ENCODE results near the gene SPAG9.

The SPAG9 gene

DNA sequence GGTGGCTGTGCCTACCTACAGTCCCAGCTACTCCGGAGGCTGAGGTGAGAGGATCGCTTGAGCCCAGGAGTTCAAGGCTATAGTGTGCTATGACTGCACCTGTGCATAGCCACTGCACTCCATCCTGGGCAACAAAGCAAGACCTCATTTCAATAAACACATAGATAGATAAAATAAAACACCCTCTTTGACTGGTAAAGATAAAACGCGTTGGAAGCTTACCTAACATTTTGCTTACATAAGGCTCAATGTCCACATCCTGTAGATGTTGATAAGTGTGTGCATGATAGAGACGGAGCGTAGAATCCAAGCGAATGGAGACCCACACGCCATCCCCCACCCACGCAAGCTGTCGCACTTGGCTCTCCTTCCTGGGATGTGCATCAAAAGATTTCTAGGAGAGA is 141.1 kb downstream of the SPAG9 start:
- Mint-ChIP-seq H3K9me3 (no peaks in the 10 kb centered on the region), H3K27me3 (no peaks in the 10 kb centered on the region), H3K36me3 (ENCODE audit: low read depth) (peaks cover 54% of the 10 kb centered on the region), H3K4me3 (no peak overlapping the region), H3K4me1 (ENCODE audit: low read depth) (peaks cover 13% of the 10 kb centered on the region), H3K27ac (no peak overlapping the region)

GRCh38 chr17:50977487-50978159 is 143.0 kb downstream of the SPAG9 start:
- peaks cover 13% of the 10 kb centered on the region for H3K4me1 Mint-ChIP-seq (ENCODE audit: low read depth)
- no peaks in the 10 kb centered on the region for H3K9me3 Mint-ChIP-seq
- no peak overlapping the region for H3K4me3 Mint-ChIP-seq
- H3K27me3 Mint-ChIP-seq: no peaks in the 10 kb centered on the region
- H3K27ac Mint-ChIP-seq: peak overlapping the region; percentile 69
- H3K36me3 Mint-ChIP-seq (ENCODE audit: low read depth): peaks cover 49% of the 10 kb centered on the region

DNA sequence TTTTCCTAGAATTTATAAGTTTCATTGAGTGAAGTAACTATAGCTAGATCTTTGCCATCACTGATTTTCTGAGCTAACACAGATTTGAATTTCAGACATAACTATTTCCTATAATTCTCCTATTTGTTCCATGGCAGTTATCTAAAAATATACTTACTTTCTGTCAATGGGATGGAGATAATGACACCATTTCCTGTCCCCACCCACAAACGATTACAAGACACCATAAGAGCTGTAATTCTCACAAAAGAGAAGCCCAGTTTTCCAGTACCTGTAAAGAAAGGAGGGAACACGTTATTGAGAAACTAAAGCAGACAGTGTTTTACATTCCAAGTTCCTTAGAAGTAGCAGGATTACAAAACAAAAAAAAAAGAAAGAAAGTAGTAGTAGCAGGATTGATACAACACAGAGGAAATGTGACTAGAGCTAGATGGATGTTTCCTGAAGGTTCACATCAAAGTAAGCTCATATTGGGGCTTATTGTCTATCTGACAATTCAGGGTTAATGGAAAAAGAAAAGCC is 143.7 kb downstream of the SPAG9 start:
- Mint-ChIP-seq H3K9me3 (no peaks in the 10 kb centered on the region), H3K27me3 (no peaks in the 10 kb centered on the region), H3K4me1 (ENCODE audit: low read depth) (peaks cover 13% of the 10 kb centered on the region), H3K36me3 (ENCODE audit: low read depth) (peaks cover 49% of the 10 kb centered on the region), H3K4me3 (no peak overlapping the region), H3K27ac (peak overlapping the region; percentile 69)

DNA sequence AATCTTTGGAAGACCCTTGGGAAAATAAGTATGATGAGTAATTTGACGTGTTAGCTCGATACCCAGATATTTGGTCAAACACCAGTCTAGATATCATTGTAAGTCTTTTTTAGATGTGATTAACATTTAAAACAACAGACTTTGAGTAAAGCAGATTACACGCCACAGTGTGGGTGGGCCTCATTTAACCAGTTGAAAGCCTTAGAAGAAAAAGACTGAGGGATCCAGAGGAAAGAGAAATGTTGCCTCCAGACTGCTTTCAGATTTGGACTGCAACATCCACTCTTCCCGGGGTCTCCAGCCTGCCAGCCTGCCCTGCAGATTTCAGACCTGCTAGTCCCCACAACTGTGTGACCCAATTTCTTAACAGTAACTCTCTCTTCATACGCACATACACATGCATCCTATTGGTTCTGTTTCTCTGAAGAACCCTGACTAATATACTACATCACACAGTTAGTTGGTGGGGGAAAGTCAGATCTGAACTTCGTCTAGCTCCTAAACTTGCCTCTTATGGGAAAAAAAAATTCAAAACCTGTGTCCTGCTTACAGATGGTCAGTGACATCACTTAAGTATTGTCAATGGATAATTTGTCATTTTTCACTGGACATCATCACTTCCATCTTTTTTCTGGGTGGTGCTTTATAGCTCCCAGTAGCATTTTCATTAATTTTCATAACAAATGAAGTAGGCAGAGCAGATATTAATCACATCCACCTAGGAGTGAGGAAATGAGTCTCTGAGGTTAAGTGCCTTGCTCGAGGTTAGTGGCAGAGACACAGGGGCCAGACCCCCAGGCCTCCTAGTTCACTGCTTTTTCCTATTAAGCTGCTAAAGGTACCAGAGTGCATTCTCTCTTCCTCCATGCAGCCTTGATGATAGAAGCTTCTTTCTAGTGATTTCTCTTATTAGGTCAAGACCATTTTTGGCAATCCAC is 146.8 kb downstream of the SPAG9 start:
- H3K27me3 Mint-ChIP-seq: no peaks in the 10 kb centered on the region
- H3K4me3 Mint-ChIP-seq: no peak overlapping the region
- H3K36me3 Mint-ChIP-seq (ENCODE audit: low read depth): peaks cover 44% of the 10 kb centered on the region
- no peak overlapping the region for H3K27ac Mint-ChIP-seq
- H3K4me1 Mint-ChIP-seq (ENCODE audit: low read depth): peaks cover 13% of the 10 kb centered on the region
- H3K9me3 Mint-ChIP-seq: no peaks in the 10 kb centered on the region

- peaks cover 39% of the 10 kb centered on the region for H3K36me3 Mint-ChIP-seq (ENCODE audit: low read depth)
- peaks cover 9% of the 10 kb centered on the region for H3K4me1 Mint-ChIP-seq (ENCODE audit: low read depth)
- no peaks in the 10 kb centered on the region for H3K27me3 Mint-ChIP-seq
- no peaks in the 10 kb centered on the region for H3K9me3 Mint-ChIP-seq
- no peak overlapping the region for H3K27ac Mint-ChIP-seq
- H3K4me3 Mint-ChIP-seq: no peak overlapping the region
Observed at GRCh38 chr17:50972577-50972976, 148.1 kb downstream of the SPAG9 start.

DNA sequence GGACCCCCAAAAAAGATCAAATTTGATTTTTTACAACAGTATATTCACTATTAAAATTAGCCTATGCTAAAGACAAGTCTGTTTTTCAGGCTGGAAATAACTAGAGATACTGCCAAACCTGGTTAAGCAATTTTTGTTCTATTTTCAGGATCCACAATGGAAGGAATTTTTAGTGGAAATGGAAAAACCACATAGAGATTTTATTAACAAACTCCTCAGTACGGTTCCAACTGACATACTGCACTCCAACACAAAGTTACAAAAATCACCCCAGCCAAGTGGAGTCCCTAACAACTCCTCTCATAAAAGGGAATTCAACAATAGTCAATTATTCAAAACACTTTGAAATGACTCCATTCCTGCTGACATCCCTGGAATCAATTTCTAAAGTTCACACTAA is 152.9 kb downstream of the SPAG9 start:
- peaks cover 10% of the 10 kb centered on the region for H3K4me1 Mint-ChIP-seq (ENCODE audit: low read depth)
- no peaks in the 10 kb centered on the region for H3K9me3 Mint-ChIP-seq
- H3K27me3 Mint-ChIP-seq: no peaks in the 10 kb centered on the region
- no peak overlapping the region for H3K4me3 Mint-ChIP-seq
- peaks cover 31% of the 10 kb centered on the region for H3K36me3 Mint-ChIP-seq (ENCODE audit: low read depth)
- no peak overlapping the region for H3K27ac Mint-ChIP-seq

GRCh38 chr17:50966163-50966666 is 154.5 kb downstream of the SPAG9 start:
- peaks cover 31% of the 10 kb centered on the region for H3K36me3 Mint-ChIP-seq (ENCODE audit: low read depth)
- H3K4me3 Mint-ChIP-seq: no peak overlapping the region
- H3K9me3 Mint-ChIP-seq: no peaks in the 10 kb centered on the region
- peaks cover 10% of the 10 kb centered on the region for H3K4me1 Mint-ChIP-seq (ENCODE audit: low read depth)
- H3K27ac Mint-ChIP-seq: no peak overlapping the region
- no peaks in the 10 kb centered on the region for H3K27me3 Mint-ChIP-seq

DNA sequence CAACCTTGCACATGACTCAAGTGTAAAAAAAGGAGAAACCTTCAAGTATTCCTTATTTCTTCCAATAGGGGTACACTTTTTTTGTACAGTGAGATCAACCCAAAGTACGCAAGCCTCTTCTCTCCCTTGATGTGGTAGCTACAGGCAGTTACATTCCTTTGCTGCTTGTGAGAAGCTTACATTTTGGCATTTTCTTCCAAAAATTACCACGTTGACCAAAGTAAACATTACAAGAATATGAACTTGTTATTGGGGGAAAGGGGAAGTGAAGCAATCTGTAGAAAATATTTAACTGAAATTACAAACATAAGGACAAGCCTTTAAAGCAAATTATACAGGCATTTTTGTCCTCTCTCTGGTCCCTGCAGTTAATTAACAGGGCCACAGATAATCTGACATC is 157.5 kb downstream of the SPAG9 start:
- no peaks in the 10 kb centered on the region for H3K27me3 Mint-ChIP-seq
- peaks cover 24% of the 10 kb centered on the region for H3K36me3 Mint-ChIP-seq (ENCODE audit: low read depth)
- peaks cover 10% of the 10 kb centered on the region for H3K4me1 Mint-ChIP-seq (ENCODE audit: low read depth)
- no peak overlapping the region for H3K4me3 Mint-ChIP-seq
- H3K9me3 Mint-ChIP-seq: no peaks in the 10 kb centered on the region
- H3K27ac Mint-ChIP-seq: no peak overlapping the region

GRCh38 chr17:50961282-50962220 is 159.1 kb downstream of the SPAG9 start:
- H3K4me1 Mint-ChIP-seq (ENCODE audit: low read depth): peaks cover 10% of the 10 kb centered on the region
- H3K4me3 Mint-ChIP-seq: no peak overlapping the region
- no peaks in the 10 kb centered on the region for H3K27me3 Mint-ChIP-seq
- H3K36me3 Mint-ChIP-seq (ENCODE audit: low read depth): peaks cover 17% of the 10 kb centered on the region
- no peaks in the 10 kb centered on the region for H3K9me3 Mint-ChIP-seq
- H3K27ac Mint-ChIP-seq: peak overlapping the region; percentile 22

DNA sequence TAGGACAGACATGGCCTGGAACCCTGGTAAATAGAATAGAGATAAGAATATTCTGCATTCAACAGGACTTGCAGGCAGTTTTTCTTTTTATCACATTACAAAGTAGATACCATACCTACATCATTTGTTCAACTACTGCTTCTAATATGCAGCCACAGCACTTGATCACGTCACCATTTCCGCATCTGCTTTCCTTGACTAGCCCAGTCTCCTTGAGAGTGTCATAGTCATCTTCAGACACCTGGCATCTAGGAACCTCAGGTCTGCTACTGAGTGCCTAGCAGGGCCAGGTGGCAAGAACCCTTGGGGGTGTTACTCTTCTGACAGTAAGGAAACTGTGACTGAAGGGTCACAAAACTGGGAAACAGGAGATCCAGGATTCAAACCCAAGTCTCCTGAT is 161.3 kb downstream of the SPAG9 start:
- no peaks in the 10 kb centered on the region for H3K36me3 Mint-ChIP-seq (ENCODE audit: low read depth)
- no peaks in the 10 kb centered on the region for H3K4me1 Mint-ChIP-seq (ENCODE audit: low read depth)
- H3K4me3 Mint-ChIP-seq: no peak overlapping the region
- H3K27me3 Mint-ChIP-seq: no peaks in the 10 kb centered on the region
- H3K27ac Mint-ChIP-seq: no peak overlapping the region
- H3K9me3 Mint-ChIP-seq: no peaks in the 10 kb centered on the region

- Mint-ChIP-seq H3K9me3 (no peaks in the 10 kb centered on the region), H3K27me3 (no peaks in the 10 kb centered on the region), H3K4me1 (ENCODE audit: low read depth) (no peaks in the 10 kb centered on the region), H3K27ac (no peak overlapping the region), H3K4me3 (no peak overlapping the region), H3K36me3 (ENCODE audit: low read depth) (no peaks in the 10 kb centered on the region)
Observed at GRCh38 chr17:50957600-50958575, 162.8 kb downstream of the SPAG9 start.

- no peaks in the 10 kb centered on the region for H3K27me3 Mint-ChIP-seq
- H3K36me3 Mint-ChIP-seq (ENCODE audit: low read depth): no peaks in the 10 kb centered on the region
- no peak overlapping the region for H3K27ac Mint-ChIP-seq
- H3K4me3 Mint-ChIP-seq: no peak overlapping the region
- no peaks in the 10 kb centered on the region for H3K9me3 Mint-ChIP-seq
- H3K4me1 Mint-ChIP-seq (ENCODE audit: low read depth): no peaks in the 10 kb centered on the region
Observed at GRCh38 chr17:50956750-50957523, 163.7 kb downstream of the SPAG9 start.

- Mint-ChIP-seq H3K4me3 (no peak overlapping the region), H3K27ac (no peak overlapping the region), H3K27me3 (no peaks in the 10 kb centered on the region), H3K36me3 (ENCODE audit: low read depth) (no peaks in the 10 kb centered on the region), H3K9me3 (no peaks in the 10 kb centered on the region), H3K4me1 (ENCODE audit: low read depth) (no peaks in the 10 kb centered on the region)
Observed at GRCh38 chr17:50956409-50956749, 164.3 kb downstream of the SPAG9 start.

All from stimulated activated naive CD8-positive, alpha-beta T cell treated with anti-CD3 and anti-CD28 coated beads, Interleukin-15, Interleukin-2, amounts not matched to agents 100 ng/mL and 50 ng/mL, for 24 hours (primary cell).